SH-SY5Y (cell line): ENCODE measurements around the gene ABLIM2.

Source experiments
- GATA2 ChIP-seq: IDR thresholded peaks from 2 replicates; pipeline ENCODE4 v1.6.1; 2011; ENCODE audit warnings: mild to moderate bottlenecking, low read depth, low read length
- GATA3 ChIP-seq: IDR thresholded peaks from 2 replicates; pipeline ENCODE4 v1.6.1; 2011; ENCODE audit warnings: low read depth, mild to moderate bottlenecking, low read length, moderate library complexity

DNA sequence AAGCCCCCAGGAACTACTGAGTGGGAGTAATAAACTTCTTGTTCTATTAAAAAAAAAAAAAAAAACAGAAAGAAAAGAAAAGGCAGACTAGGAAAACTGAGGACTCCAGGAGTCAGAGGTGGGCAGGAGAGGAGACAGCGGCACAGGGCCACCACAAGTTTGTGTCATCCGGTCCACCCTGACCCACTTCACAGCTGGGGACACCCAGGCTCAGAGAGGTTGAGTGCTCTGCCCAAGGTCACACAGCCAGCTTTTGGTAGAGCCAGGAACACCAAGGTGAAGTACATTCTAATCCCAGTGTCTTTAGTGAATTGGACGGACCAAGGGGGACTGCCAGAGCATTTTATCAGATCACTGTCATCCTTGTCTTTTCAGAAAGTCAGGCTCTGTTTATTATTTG, 16.4 kb upstream of the ABLIM2 start:
- no peak for TF ChIP-seq GATA2
- TF ChIP-seq GATA3, result no peak
